ENCODE measurements around the gene ILF3. TPM values are rescaled to one million over a fixed set of nuclear protein-coding genes. Genes with fewer than 3 reads are reported as not detected.

Gene ILF3
- total RNA-seq, 1 donor from 2014 or later, result 97.4 TPM

DNA sequence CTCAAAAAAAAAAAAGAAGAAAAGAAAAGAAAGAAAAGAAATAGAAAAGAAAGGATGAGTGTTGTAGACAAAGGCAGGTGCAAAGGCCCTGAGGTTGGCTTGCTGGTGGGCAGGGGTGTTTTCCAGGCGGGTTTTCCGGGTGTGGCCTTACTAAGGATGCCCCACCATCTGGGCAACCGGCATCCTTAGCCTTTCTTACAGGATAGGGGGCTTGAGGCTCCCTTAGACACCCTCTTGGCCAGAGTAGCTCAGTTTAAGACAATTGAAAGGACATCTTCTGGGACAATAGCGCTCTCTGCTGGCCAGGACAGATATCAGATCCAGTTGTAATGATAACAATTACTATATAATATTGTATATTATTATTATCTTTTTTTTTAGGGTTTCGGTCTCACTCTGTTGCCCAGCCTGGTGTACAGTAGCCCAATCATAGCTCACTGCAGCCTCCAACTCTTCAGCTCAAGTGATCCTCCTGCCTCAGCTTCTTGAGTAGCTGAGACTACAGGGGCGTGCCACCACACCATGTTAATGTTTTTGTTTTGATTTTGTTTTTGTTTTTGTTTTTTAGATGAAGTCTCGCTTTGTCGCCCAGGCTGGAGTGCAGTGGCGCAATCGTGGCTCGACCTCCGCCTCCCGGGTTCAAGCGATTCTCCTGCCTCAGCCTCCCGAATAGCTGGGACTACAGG, 45.6 kb downstream of the ILF3 start:
- TF ChIP-seq, protein P1, sequence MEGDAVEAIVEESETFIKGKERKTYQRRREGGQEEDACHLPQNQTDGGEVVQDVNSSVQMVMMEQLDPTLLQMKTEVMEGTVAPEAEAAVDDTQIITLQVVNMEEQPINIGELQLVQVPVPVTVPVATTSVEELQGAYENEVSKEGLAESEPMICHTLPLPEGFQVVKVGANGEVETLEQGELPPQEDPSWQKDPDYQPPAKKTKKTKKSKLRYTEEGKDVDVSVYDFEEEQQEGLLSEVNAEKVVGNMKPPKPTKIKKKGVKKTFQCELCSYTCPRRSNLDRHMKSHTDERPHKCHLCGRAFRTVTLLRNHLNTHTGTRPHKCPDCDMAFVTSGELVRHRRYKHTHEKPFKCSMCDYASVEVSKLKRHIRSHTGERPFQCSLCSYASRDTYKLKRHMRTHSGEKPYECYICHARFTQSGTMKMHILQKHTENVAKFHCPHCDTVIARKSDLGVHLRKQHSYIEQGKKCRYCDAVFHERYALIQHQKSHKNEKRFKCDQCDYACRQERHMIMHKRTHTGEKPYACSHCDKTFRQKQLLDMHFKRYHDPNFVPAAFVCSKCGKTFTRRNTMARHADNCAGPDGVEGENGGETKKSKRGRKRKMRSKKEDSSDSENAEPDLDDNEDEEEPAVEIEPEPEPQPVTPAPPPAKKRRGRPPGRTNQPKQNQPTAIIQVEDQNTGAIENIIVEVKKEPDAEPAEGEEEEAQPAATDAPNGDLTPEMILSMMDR (IDR thresholded peaks at IDR 0.05; ENCODE audit: insufficient read depth, low read length, severe bottlenecking), result peak; percentile 51
- Histone ChIP-seq H3K4me3 (ENCODE audit: low read depth, low read length) (no peak overlapping the region), H3K36me3 (ENCODE audit: control insufficient read depth, insufficient read depth, low read length) (no peaks in the 10 kb centered on the region), H3K27me3 (ENCODE audit: control insufficient read depth, insufficient read depth, low read length) (no peaks in the 10 kb centered on the region)
- DNase-seq (ENCODE audit: low read depth) (peak; percentile 39), FAIRE-seq (no peak)

DNA sequence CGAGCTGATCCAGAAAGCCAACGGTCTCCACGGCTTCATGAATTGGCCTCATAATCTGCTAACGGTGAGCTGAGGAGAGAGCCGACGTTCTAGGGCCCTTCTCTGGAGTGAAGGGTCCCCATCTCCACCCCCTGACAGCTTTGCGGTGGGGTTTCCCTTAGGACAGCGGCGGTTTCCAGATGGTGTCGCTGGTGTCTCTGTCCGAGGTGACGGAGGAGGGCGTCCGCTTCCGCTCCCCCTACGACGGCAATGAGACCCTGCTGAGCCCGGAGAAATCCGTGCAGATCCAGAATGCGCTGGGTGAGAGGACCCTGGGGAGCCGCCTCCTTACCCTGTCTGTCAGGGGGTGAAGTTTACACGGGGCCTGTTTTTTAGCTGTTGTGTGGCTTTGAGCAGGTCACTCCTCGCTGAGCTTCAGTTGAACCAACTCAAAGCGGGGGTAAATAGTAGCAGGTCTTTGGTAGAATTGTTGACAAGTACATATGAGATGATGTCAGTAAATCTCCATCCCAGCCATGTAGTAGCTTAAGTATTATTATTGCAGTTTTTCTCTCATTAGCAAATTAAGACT, 47.9 kb downstream of the ILF3 start:
- TF ChIP-seq, protein P1 (IDR thresholded peaks at IDR 0.05; ENCODE audit: insufficient read depth, low read length, severe bottlenecking), result no peak
- H3K36me3 ChIP-seq (ENCODE audit: control insufficient read depth, insufficient read depth, low read length), result no peaks in the 10 kb centered on the region
- H3K4me3 ChIP-seq (ENCODE audit: low read depth, low read length), result peak overlapping the region; percentile 82
- H3K27me3 ChIP-seq (ENCODE audit: control insufficient read depth, insufficient read depth, low read length), result no peaks in the 10 kb centered on the region
- FAIRE-seq (no peak), DNase-seq (ENCODE audit: low read depth) (no peak)

DNA sequence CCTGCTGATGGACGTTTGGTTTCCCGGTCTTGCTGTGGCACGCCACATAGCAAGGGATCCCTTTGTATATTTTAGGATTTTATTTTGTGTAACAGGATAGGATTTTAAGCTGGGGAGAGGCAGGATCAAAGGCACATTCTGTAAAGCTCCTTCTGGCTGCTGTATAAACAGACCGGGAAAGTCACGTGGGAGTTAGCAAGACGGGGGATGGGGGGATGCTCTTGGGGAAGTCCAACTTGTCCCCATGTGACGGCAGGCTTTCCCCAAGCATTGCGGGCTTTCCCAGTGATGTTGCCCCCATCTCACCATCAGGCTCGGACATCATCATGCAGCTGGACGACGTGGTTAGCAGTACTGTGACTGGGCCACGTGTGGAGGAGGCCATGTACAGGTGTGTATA, 52.8 kb downstream of the ILF3 start:
- no peak for DNase-seq (ENCODE audit: low read depth)
- no peak for FAIRE-seq
- Histone ChIP-seq H3K27me3 (ENCODE audit: control insufficient read depth, insufficient read depth, low read length) (no peaks in the 10 kb centered on the region), H3K4me3 (ENCODE audit: low read depth, low read length) (no peak overlapping the region), H3K36me3 (ENCODE audit: control insufficient read depth, insufficient read depth, low read length) (peaks cover 9% of the 10 kb centered on the region)
- TF ChIP-seq, protein P1 (IDR thresholded peaks at IDR 0.05; ENCODE audit: insufficient read depth, low read length, severe bottlenecking), result no peak

DNA sequence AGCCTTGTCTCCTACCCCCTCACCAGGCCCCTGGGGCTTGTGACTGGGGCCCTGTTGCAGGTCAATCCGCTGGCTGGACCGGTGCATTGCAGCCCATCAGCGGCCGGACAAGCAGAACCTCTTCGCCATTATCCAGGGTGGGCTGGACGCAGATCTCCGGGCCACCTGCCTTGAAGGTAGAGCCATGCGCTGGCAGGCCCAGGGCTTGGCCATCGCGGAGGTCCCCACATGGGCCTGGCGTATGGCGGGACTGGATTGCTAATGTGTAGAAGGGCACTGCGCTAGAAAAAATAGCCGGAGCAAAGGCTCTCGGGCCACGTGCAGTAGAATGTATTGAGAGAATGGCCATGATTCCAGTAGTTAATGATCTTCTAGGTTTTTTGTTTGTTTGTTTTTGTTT, 53.3 kb downstream of the ILF3 start:
- no peaks in the 10 kb centered on the region for H3K27me3 ChIP-seq (ENCODE audit: control insufficient read depth, insufficient read depth, low read length)
- no peak overlapping the region for H3K4me3 ChIP-seq (ENCODE audit: low read depth, low read length)
- peaks cover 9% of the 10 kb centered on the region for H3K36me3 ChIP-seq (ENCODE audit: control insufficient read depth, insufficient read depth, low read length)
- FAIRE-seq (no peak), DNase-seq (ENCODE audit: low read depth) (no peak)
- TF ChIP-seq, protein P1 (IDR thresholded peaks at IDR 0.05; ENCODE audit: insufficient read depth, low read length, severe bottlenecking), result no peak

DNA sequence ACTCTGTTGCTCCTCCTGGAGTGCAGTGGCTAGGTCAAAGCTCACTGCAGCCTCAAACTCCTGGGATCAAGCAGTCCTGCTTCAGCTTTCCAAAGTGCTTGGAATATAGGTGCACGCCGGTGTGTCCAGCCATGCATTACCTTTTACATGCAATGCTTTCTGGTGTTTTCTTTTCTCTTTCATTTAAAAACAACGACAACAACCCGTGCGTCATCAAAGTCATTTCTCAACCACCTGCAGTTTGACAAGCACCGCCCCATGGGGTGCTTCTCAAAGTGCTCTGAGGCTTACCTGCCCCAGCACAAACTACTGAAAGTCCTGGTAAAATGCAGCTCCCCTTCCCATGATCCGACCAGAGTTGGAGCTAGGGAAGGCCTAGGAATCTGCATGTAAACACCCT, 54.1 kb downstream of the ILF3 start:
- Histone ChIP-seq H3K36me3 (ENCODE audit: control insufficient read depth, insufficient read depth, low read length) (peaks cover 11% of the 10 kb centered on the region), H3K4me3 (ENCODE audit: low read depth, low read length) (no peak overlapping the region), H3K27me3 (ENCODE audit: control insufficient read depth, insufficient read depth, low read length) (no peaks in the 10 kb centered on the region)
- TF ChIP-seq, protein P1 (IDR thresholded peaks at IDR 0.05; ENCODE audit: insufficient read depth, low read length, severe bottlenecking), result no peak
- FAIRE-seq, result no peak
- no peak for DNase-seq (ENCODE audit: low read depth)
